GM11168 (cell line): Measurements from ENCODE around the gene NMRK1.

ENCODE experiments used
- in situ Hi-C: fragments of 300-500 bp; cut with MboI; formaldehyde crosslinking; loops from one replicate; pipeline ENCODE4 v1.12.0; 2022; ENCODE audit warnings: low sequenced_read_pairs; ENCODE audit not compliant: unreplicated experiment

The NMRK1 gene

DNA sequence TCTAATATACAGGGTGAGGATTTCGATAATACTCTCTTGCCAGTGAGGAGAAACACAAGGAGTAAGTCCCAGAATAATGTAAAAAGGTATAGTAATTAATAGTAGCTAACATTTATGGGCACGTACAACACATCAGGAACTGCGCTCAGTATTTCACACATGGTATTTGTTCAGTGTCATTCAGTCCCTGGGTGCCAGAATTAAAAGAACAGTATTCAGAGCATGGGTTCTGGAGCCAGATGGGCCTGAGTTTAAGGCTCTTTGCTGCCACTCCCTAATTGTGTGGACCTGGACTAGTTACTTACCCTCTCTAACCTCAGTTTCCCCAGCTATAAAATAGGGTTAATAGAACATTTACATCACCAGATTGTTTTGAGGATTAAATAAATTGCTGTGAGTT lies 16.7 kb upstream of the NMRK1 start:
- in situ Hi-C loops = no loop called here

DNA sequence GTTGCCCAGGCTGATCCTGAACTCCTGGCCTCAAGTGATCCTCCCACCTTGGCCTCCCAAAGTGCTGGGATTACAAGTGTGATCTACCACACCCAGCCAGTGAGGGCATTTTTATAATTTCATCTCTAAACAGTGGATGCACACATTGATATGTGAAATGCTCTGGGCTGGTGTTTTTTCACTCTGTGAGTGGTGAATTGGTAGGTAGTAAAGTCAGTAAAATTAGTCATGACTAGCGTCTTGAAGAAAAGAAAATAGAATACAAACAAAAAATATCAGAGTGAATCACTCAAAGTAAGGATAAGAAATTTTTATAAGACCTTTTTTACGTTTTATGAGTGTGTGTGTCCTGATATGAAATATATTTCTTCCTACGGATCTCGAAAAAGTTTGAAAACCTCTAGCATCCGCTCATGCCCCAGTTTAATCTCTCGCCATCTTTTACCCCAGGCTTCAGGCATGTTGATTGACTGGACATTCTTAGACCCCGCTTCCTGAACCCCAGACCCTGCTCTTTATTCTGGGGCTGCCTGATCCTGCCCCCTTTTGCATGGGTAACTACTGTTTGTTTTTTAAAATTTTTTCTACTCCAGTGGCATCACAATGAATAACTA lies 14.3 kb upstream of the NMRK1 start:
- in situ Hi-C loops = no loop called here

DNA sequence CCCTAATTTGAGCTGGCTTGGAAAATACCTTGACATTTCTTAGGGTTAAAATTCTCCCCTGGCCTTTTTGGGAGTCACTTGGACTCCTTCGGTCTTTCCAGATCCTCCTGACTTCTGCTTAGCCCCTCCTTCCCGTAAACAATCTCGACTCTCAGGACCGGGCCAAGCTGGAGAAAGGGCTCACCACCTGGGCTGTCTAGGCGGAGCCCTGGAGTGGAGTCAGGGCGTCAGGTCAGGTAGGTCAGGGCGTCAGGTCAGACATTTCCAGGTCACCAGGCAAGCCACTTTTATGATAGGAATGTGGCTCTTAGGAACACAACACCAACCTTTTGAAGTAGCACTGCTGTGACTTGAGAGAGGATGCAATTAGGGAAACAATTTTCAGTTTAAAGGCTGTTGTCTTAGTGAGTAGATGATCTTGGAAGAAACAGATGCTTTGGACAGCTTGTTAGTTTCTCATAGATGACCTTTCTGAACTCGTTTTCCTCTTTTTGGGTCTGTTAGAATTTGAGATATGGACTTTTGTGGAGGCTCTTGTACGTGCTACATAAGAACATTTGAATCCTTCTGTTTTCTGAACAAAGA lies 13.1 kb upstream of the NMRK1 start:
- in situ Hi-C loops = no loop called here

DNA sequence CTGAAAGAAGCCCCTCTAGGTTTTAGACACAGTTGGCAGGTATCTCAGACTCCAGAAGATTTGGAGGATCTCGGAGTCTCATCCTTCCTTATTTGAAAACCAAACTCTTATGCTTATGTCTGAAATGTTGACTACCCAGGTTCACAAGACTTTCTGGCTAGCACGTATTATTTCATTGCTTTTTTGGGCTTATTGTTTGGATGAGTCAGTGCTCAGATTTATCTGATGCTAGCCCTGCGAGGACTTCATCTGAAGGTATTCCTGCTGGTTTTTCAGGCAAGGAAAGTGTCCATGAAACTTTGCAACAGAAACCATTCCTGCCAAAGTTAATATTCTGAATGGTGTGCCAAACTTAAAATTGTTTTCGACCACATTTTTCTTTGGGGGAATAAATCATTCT lies 8.8 kb upstream of the NMRK1 start:
- in situ Hi-C loops = no loop called here

DNA sequence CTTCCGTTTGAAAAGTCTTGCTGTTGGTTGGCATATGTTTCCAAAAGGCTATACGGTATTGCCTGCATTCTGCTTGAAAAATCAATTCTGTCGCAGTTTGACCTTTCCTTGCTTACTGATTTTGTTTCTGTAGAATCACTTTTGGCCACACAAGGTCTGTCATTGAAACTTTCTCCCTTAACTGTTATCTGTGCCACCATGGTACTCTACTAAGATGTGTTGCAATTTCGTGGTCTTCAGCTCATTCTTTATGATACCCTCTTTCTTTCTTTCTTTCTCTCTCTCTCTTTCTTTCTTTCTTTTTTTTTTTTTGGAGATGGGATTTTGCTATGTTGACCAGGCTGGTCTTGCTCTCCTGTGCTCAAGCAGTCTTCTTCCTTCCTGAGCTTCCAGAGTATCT lies 4.8 kb upstream of the NMRK1 start:
- in situ Hi-C loops = no loop called here

DNA sequence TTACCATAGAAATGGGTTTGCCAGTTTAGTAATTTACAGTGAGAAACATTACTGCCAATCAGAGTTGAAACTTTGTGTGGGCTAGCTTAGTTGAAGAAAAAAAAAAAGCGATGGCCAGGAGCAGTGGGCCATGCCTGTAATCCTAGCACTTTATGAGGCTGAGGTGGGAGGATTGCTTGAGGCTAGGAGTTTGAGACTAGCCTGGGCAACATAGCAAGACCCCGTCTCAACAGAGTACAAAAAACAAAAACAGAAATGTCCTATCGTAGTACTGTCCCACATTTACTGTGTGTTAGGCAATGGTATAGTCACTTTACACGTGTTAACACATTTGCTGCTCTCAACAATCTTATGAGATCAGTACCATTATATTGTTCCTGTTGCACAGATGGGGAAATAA lies 2.6 kb upstream of the NMRK1 start:
- in situ Hi-C loops = no loop called here

DNA sequence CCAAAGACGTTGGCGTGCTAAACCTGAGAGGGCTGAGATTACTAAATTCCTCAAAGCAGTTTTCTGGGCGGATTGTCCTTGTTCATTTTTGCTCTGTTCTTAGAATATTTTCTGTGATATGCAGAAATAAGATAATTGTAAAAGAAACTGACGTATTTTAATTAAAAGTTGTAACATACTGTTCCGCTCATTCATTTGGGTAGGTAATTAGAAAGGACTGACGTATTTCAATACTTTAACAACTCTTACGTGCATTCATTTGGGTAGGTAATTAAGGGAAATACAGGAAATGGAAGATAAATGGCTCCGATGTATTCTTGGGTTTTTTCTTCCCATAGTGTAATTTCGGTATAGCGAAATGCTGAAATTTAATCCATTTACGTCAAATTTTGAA lies 1.4 kb upstream of the NMRK1 start:
- in situ Hi-C loops = no loop called here

DNA sequence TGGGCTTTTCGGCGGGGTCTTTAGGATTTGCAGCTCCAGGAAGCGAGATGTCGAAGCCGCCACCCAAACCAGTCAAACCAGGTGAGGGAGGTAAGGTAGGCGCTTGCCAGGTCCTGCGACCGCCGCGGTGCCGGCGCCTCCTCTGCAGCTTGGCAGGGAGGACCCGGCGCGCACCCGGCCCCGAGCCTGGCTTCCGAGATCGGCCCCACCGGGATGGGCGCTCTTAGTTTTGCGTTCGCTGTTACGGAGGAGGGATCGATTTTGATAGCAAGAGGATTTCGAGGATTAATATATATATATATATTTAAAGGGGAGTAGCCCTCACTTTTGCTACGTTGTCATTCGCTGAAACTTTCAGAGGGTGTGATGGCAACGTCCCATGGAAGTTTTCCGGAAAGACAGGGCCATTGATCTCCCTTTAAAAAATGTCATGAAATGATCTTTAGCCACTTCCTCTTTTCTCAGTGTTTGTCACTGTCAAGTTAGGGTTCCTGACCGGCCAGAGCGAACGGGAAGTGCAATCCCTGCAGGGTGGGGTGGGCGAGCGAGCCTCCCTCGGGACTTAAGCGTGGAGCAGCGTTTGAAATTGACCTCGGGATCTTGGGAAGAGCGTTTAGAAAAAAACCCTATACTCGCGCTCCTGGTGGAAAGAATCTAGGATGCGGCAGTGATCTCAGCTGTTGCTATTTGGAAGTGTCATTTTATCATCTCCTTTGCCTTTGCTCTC lies 854 bp upstream of the NMRK1 start:
- in situ Hi-C loops = no loop called here

DNA sequence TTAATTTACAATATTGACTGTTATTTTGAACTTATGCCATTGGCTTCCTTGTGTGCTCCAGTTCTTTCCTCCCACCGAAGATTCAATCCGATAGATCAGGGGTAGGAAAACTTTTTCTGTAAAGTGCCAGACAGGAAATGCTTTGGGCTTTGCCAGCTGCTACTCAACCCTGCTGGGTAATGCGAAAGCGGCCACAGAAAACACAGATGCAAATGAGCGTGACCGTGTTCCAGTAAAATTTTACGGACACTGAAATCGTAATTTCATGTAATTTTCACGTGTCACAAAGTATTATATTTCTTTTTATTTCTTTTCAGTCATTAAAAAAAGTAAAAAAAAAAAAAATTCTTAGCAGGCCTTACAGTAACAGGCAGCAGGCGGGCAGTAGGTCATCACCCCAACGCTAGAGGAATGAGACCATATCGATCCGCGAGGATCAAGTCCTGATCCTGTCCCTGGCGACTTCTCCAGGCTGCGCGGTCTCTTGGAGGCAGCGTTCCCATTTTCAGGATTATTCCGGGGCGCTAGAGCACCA lies 599 bp downstream of the NMRK1 start:
- in situ Hi-C loops = no loop called here

DNA sequence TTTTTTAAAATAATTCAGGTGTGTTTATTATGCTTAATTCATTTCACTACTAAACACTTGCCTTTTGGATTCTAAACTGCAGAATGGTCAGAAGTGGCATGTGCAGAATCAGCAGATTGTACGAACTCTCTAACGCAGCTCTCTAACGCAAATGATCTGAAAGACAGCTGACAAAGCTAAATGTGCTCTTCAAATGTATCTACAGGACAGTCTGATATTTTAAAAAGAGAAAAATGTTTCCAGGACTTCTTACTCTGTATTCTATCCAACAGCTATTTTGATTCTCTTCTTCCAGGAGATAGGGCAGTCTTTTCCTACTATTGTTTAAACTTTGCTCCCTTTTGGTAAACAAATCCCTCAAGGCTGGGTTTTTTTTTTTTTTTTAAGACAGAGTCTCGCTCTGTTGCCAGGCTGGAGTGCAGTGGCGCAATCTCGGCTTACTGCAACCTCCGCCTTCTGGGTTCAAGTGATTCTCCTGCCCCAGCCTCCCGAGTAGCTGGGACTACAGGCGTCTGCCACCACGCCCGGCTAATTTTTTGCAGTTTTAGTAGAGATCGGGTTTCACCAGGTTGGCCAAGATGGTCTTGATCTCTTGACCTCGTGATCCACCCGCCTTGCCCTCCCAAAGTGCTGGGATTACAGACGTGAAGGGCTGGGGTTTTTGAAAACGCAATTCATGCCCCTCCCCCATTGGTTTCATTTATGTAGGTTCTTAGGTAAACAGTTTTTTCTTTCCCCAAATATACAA lies 1.2 kb downstream of the NMRK1 start:
- in situ Hi-C loops = no loop called here

DNA sequence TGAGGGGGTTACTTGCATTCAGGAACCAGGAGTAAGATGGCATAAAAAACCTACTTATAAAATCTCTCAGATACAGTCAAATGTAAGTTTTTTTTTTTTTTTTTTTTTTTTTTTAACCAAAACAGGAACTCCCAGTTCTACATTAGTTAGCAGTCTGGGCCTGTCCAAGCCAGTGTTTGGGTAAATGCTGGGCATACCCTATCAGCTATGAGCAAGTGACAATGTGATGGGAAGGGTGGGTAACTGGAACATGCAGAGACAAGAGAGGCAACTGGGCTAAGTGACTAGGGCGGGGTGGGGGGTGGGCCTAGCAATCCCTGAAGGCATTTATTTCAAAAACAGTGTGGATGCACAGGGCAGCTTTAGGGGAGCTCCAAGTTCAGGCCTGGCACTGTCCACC lies 2.3 kb downstream of the NMRK1 start:
- in situ Hi-C loops = no loop called here

DNA sequence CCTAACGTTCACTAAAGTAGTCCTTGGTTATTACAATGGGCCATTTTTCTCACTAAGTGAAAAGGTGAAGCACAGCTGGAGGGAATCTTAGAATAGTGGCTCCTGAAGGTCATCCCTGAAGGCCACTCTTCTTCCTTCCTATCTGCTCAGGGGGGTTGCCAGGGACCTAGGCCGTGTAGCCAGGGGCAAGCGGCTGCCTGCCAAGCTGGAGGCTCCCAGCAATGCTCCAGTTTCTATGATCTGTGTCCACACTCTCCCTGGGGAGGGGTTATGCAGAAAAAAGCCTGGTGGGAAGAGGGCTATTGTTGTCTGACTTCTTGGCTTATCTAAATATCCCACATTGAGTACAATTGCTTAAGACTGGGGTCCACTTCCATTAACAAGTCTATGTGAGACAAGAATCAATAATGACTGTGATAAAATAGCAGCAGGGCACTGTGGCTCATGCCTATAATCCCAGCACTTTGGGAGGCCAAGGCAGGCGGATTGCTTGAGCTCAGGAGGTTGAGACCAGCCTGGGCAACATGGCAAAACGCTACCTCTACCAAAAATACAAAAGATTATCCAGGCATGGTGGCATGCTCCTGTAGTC lies 3.8 kb downstream of the NMRK1 start:
- in situ Hi-C loops = no loop called here

DNA sequence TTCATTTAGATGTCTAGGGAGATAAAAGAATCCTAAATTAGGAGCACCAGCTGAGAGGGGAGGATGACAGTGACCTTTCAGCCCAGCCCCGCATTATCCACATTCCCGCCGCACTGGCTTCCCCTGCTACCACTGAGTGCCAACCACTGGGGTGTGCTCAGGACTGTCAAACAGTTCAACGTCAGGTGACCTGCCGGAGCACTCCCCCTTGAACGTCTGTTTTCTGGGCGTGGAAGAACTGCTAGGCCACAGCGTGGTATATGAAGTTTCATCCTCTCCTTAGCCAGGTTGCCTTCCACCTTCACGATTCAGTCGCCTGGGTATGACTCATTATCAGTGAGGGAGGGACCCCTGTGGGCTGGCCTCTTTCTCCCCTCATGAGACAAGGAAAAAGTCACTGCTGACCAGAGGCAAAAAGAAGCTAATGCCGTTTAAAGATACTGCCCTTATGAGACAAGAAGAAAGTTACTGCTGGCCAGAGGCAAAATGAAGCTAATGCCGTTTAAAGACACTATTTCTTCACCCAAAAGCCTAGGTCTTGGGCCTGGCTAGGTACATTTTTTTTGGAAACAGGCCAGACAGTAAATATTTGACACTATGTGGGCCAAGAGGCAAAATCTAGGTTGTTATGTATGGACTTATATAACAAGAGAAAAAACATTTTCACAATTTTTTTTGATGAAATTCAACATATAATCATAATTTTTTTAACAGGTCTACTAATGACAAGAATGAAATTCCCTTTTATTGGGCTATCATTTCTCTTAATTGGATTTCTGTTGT lies 4.6 kb downstream of the NMRK1 start:
- in situ Hi-C loops = no loop called here

DNA sequence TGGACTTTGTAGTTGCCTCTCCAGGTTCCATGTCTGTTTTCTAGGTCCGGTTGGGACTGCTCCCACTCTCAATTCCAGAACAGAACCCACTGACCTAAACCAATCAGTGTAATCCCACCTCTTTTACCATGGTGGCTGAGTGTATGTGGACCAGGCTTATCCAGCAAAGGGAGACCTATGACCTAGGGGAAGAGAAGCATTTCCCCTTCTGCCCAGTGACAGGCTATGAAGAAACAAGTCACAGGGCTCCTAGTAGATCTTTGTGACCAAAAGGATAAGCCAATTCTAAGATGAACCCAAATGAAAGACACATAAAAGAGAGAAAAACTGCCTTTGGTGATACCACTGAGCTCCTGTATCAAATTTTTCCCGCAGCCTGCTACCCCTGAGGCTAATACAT lies 6.3 kb downstream of the NMRK1 start:
- in situ Hi-C loops = no loop called here

DNA sequence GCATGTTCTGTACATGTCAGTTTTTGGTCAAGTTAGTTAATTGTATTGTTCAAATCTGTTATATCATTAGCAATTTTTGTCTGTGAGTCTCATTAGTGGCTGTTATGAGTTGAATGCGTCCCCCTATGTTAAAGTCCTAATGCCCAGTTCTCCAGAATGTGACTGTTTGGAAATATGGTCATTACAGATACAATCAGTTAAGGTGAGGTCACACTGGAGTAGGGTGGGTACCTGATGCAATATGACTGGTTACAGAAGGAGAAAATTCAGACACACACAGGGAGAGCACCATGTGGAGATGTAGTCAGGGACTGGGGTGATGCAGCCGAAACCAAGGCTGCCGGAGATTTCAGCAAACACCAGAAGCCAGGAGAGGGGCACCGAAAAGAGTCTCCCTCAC lies 15.1 kb downstream of the NMRK1 start:
- in situ Hi-C loops = no loop called here

DNA sequence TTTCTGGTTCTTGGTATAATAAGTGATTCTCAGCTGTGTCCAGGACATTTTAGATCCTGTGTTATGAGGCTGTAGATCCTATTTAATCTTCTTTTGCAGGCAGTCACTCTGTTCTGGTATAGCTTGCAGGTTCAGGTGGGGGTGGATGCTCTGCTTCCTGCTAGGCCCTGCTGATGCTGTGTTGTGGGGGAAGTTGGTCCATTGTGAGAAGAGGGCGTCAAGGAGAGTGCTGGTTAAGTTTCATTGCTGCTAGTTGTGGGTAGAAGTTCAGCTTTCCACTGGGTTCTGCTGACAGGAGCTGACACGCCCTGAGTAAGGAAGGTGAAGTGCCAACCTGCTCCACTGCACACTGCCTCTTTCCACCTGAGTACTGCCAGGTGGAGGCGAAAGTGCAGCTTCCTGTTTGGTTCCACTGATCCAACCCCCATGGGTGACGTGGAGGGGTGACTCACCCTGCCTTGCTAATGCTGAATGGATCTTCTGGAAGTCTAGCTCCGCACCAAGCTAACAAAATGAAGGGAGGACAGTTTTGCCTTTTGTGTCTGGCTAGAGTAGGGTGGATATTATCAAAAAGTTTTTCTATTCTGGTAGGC lies 16.3 kb downstream of the NMRK1 start:
- in situ Hi-C loops = no loop called here

DNA sequence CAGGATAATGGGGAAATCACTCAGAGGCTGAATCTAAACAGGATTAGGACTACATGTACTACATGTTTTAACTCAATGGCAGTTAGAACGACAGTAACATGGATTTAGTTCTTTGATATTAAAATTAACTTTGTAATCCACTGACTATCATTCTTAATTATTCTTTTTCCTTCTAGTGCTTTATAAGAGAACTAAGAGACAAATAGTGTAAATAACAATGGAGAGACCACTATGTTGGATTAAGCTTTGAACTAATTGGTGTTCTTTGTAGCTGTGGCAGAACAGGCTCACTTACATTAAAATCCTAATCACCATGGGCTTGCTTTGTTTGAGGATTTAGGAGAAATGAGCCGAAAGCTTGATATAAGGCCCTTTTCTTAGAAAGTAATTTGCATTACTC lies 18.8 kb downstream of the NMRK1 start:
- in situ Hi-C loops = no loop called here

DNA sequence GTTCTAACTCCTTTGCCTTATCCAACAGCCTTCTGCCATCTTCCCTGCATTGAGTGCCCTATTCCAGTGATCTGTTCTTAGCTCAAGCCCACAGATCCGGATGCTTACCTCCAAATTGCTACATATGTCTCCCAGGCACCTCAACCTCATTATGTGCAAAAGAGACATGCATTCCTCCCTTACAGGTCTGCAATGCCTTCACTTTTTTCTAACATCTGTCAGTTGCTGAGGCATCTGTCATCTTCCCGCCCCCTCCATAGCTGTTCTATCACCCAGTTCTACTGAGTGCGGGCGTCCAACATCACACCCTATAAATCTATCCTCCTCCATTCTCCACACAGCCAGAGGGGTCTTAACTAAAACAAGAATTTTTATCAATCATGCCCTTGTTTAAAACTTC lies 20.1 kb downstream of the NMRK1 start:
- in situ Hi-C loops = no loop called here

DNA sequence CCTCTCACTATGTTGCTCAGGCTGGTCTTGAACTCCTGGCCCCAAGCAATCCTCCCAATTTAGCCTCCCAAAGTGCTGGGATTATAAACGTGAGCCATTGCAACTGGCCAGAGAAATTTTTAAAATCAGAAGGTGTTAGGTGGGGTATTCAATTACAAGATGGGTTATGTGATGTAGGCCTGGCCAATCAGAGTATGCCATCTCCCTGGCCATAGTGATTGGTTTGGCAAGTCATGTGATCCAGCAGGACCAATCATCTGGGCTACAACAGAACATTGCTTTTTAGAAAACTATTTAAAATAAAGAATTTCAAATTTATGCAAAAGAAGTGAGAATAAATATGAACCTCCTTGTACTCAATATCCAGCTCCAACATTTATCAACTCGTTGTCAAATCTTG lies 22.4 kb downstream of the NMRK1 start:
- in situ Hi-C loops = no loop called here
